HepG2 (cell line): ENCODE data around the gene HSF2BP. TPM values are rescaled to one million over a fixed set of nuclear protein-coding genes. Genes with fewer than 3 reads are reported as not detected.
A peak's percentile ranks its signal among the peaks of the same experiment; 100 is the strongest.

Experiments used
- ASH2L ChIP-seq: fragments of 300-600, 200-600 bp; sonication (generic); IDR thresholded peaks from 2 replicates; pipeline ENCODE4 v1.7.0; 2017; ENCODE audit warnings: low read depth, mild to moderate bottlenecking, moderate library complexity, mixed read lengths, low read length; ENCODE audit not compliant: insufficient read length
- CBFB ChIP-seq: sonication (generic); formaldehyde crosslinking; IDR thresholded peaks from 2 replicates; pipeline ENCODE4 v1.4.0; 2020; ENCODE audit warnings: missing genetic modification reagents
- FOXP1 ChIP-seq, 2 experiments: fragments of 450-650 bp in 1 of 2; IDR thresholded peaks; 2 replicates each; pipeline ENCODE4 v1.6.1; 2017 to 2018; ENCODE audit warnings: antibody characterized with exemption in 1 of 2
- HNF4G ChIP-seq, 2 experiments: sonication (generic) in 1 of 2; formaldehyde crosslinking in 1 of 2; IDR thresholded peaks; 2 replicates each; pipeline versions ENCODE4 v1.4.0 to v1.6.1; 2011 to 2020; ENCODE audit warnings: borderline replicate concordance in 2 of 2, low read depth in 2 of 2, mild to moderate bottlenecking in 2 of 2, low read length in 1 of 2, missing genetic modification reagents in 1 of 2, moderate library complexity in 1 of 2
- LCORL ChIP-seq, 2 experiments: fragments of 450-650 bp in 1 of 2; sonication (generic) in 1 of 2; formaldehyde crosslinking in 1 of 2; IDR thresholded peaks; 2 replicates each; pipeline versions ENCODE4 v1.5.0 to v1.6.1; 2017 to 2020; ENCODE audit warnings: antibody characterized with exemption in 1 of 2, missing genetic modification reagents in 1 of 2
- MEIS1 ChIP-seq: sonication (generic); formaldehyde crosslinking; IDR thresholded peaks from 2 replicates; pipeline ENCODE4 v1.9.0; 2021; ENCODE audit warnings: mild to moderate bottlenecking, missing genetic modification reagents, moderate library complexity, borderline replicate concordance
- NAIF1 ChIP-seq: sonication (generic); formaldehyde crosslinking; IDR thresholded peaks from 2 replicates; pipeline ENCODE4 v1.5.0; 2020; ENCODE audit warnings: mild to moderate bottlenecking, missing genetic modification reagents, borderline replicate concordance
- NR2F2 ChIP-seq: IDR thresholded peaks from 2 replicates; pipeline ENCODE4 v1.6.1; 2012; ENCODE audit warnings: low read depth, inconsistent platforms, borderline replicate concordance
- NRL ChIP-seq: sonication (generic); formaldehyde crosslinking; IDR thresholded peaks from 2 replicates; pipeline ENCODE4 v1.5.0; 2020; ENCODE audit warnings: missing genetic modification reagents, mild to moderate bottlenecking, moderate library complexity, borderline replicate concordance
- TOE1 ChIP-seq: sonication (generic); formaldehyde crosslinking; IDR thresholded peaks from 2 replicates; pipeline ENCODE4 v1.4.0; 2020; ENCODE audit warnings: mild to moderate bottlenecking, missing genetic modification reagents
- ZNF44 ChIP-seq: sonication (generic); formaldehyde crosslinking; IDR thresholded peaks from 2 replicates; pipeline ENCODE4 v1.5.1; 2020; ENCODE audit warnings: mild to moderate bottlenecking, missing genetic modification reagents
- ZNF660 ChIP-seq: sonication (generic); formaldehyde crosslinking; IDR thresholded peaks from 2 replicates; pipeline ENCODE4 v1.5.1; 2020; ENCODE audit warnings: mild to moderate bottlenecking, low read depth, missing genetic modification reagents, borderline replicate concordance
- ZNF7 ChIP-seq: IDR thresholded peaks from 2 replicates; pipeline ENCODE4 v1.6.1; 2016; ENCODE audit warnings: missing biosample characterization, missing genetic modification reagents
- ZNF746 ChIP-seq: sonication (generic); formaldehyde crosslinking; IDR thresholded peaks from 2 replicates; pipeline ENCODE4 v1.8.0; 2022; ENCODE audit warnings: mild to moderate bottlenecking, missing genetic modification reagents
- polyA plus RNA-seq, 8 experiments: library from polyadenylated mRNA; depleted of rRNA in 3 of 8; stranded (reverse) in 7 of 8; unstranded in 1 of 8; fragments of >200 nt; fragmentation: Illumina TruSeq in 4 of 8; extraction: Trizol in 4 of 8; gene quantifications; 2 replicates each; pipeline versions ENCODE4 v1.2.1 to v1.2.3, GENCODE V29; 2011 to 2016; ENCODE audit warnings: low read depth in 4 of 8, missing spikeins in 1 of 8, mixed read lengths in 1 of 8; ENCODE audit not compliant: insufficient read depth in 1 of 8
- total RNA-seq, 5 experiments: library from RNA; depleted of rRNA; stranded (reverse); fragments of >200 nt; fragmentation: Illumina TruSeq; extraction: Trizol; gene quantifications; 2 replicates each; pipeline ENCODE4 v1.2.3, GENCODE V29; 2016; ENCODE audit warnings: low read depth in 1 of 5
- TF ChIP-seq, protein P1 (sequence below): sonication (generic); IDR thresholded peaks from 2 replicates; pipeline ENCODE4 v1.6.1; 2016; ENCODE audit warnings: low read depth, borderline replicate concordance
- TF ChIP-seq, protein P2 (sequence below): sonication (generic); formaldehyde crosslinking; conservative IDR thresholded peaks from 2 replicates; pipeline ENCODE4 v1.4.0; 2020; ENCODE audit warnings: mild to moderate bottlenecking, missing genetic modification reagents, moderate library complexity
- TF ChIP-seq, protein P3 (sequence below): sonication (generic); formaldehyde crosslinking; IDR thresholded peaks from 2 replicates; pipeline ENCODE4 v1.4.0; 2020; ENCODE audit warnings: missing genetic modification reagents

The HSF2BP gene
- total and polyA plus RNA-seq, 2 of the 13 experiments (the other 11 are each of a cell fraction or from before 2014, with no cell fraction given), result 0.67 to 2.2 TPM

DNA sequence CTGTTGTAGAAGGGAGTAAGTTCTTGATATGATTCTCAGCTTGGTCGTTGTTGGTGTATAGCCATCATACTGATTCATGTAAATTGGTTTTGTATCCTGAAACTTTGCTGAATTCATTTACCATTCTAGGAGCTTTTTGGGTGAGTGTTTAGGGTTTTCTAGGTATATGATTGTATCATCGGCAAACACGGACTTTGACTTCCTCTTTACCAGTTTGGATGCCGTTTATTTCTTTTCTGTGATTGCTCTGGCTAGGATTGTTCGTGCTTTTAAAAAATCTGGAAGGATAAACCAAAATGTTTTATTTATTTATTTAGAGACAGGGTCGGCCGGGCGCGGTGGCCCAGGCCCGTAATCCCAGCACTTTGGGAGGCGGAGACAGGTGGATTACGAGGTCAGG lies 20.7 kb upstream of the HSF2BP start (continued):
- TF ChIP-seq HNF4G (IDR thresholded peaks at IDR 0.05; ENCODE audit: borderline replicate concordance, low read depth, low read length) (peak; percentile 59; the same call in 1 of the 2 replicates), HNF4G (CRISPR knock-in tag; IDR thresholded peaks at IDR 0.05; ENCODE audit: borderline replicate concordance, low read depth) (no peak), ZNF7 (peak; percentile 27; the same call in 1 of the 2 replicates), NAIF1 (no peak), NRL (CRISPR knock-in tag) (no peak), MEIS1 (CRISPR knock-in tag) (no peak), CBFB (CRISPR knock-in tag) (no peak), FOXP1 (IDR thresholded peaks at IDR 0.05) (no peak), FOXP1 (CRISPR knock-in tag; IDR thresholded peaks at IDR 0.05) (peak; percentile 26; the same call in 1 of the 2 replicates), ZNF746 (CRISPR knock-in tag) (no peak), ZNF44 (CRISPR knock-in tag) (no peak), ZNF660 (CRISPR knock-in tag) (no peak), LCORL (IDR thresholded peaks at IDR 0.05) (no peak), LCORL (CRISPR knock-in tag; IDR thresholded peaks at IDR 0.05) (0 out of 2 replicates have a peak, but pooled peaks have one; percentile 28), TOE1 (no peak), ASH2L (no peak), NR2F2 (no peak)
- TF ChIP-seq, protein P1, sequence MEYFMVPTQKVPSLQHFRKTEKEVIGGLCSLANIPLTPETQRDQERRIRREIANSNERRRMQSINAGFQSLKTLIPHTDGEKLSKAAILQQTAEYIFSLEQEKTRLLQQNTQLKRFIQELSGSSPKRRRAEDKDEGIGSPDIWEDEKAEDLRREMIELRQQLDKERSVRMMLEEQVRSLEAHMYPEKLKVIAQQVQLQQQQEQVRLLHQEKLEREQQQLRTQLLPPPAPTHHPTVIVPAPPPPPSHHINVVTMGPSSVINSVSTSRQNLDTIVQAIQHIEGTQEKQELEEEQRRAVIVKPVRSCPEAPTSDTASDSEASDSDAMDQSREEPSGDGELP, result no peak
- TF ChIP-seq, protein P2, sequence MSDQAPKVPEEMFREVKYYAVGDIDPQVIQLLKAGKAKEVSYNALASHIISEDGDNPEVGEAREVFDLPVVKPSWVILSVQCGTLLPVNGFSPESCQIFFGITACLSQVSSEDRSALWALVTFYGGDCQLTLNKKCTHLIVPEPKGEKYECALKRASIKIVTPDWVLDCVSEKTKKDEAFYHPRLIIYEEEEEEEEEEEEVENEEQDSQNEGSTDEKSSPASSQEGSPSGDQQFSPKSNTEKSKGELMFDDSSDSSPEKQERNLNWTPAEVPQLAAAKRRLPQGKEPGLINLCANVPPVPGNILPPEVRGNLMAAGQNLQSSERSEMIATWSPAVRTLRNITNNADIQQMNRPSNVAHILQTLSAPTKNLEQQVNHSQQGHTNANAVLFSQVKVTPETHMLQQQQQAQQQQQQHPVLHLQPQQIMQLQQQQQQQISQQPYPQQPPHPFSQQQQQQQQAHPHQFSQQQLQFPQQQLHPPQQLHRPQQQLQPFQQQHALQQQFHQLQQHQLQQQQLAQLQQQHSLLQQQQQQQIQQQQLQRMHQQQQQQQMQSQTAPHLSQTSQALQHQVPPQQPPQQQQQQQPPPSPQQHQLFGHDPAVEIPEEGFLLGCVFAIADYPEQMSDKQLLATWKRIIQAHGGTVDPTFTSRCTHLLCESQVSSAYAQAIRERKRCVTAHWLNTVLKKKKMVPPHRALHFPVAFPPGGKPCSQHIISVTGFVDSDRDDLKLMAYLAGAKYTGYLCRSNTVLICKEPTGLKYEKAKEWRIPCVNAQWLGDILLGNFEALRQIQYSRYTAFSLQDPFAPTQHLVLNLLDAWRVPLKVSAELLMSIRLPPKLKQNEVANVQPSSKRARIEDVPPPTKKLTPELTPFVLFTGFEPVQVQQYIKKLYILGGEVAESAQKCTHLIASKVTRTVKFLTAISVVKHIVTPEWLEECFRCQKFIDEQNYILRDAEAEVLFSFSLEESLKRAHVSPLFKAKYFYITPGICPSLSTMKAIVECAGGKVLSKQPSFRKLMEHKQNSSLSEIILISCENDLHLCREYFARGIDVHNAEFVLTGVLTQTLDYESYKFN, result 0 out of 2 replicates have a peak, but pooled peaks have one; percentile 26
- TF ChIP-seq, protein P3, sequence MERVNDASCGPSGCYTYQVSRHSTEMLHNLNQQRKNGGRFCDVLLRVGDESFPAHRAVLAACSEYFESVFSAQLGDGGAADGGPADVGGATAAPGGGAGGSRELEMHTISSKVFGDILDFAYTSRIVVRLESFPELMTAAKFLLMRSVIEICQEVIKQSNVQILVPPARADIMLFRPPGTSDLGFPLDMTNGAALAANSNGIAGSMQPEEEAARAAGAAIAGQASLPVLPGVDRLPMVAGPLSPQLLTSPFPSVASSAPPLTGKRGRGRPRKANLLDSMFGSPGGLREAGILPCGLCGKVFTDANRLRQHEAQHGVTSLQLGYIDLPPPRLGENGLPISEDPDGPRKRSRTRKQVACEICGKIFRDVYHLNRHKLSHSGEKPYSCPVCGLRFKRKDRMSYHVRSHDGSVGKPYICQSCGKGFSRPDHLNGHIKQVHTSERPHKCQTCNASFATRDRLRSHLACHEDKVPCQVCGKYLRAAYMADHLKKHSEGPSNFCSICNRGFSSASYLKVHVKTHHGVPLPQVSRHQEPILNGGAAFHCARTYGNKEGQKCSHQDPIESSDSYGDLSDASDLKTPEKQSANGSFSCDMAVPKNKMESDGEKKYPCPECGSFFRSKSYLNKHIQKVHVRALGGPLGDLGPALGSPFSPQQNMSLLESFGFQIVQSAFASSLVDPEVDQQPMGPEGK (CRISPR knock-in tag), result no peak
